ENCODE measurements around the gene TMEM116. TPM values are rescaled to one million over a fixed set of nuclear protein-coding genes. Genes with fewer than 3 reads are reported as not detected.

TMEM116 gene
- total and polyA plus RNA-seq, 10 of the 15 experiments (the other 5 are each of a cell fraction or from before 2014, with no cell fraction given): 6.0 to 25.7 (median 8.5) TPM

- TF ChIP-seq, protein P1, sequence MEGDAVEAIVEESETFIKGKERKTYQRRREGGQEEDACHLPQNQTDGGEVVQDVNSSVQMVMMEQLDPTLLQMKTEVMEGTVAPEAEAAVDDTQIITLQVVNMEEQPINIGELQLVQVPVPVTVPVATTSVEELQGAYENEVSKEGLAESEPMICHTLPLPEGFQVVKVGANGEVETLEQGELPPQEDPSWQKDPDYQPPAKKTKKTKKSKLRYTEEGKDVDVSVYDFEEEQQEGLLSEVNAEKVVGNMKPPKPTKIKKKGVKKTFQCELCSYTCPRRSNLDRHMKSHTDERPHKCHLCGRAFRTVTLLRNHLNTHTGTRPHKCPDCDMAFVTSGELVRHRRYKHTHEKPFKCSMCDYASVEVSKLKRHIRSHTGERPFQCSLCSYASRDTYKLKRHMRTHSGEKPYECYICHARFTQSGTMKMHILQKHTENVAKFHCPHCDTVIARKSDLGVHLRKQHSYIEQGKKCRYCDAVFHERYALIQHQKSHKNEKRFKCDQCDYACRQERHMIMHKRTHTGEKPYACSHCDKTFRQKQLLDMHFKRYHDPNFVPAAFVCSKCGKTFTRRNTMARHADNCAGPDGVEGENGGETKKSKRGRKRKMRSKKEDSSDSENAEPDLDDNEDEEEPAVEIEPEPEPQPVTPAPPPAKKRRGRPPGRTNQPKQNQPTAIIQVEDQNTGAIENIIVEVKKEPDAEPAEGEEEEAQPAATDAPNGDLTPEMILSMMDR (IDR thresholded peaks at IDR 0.05 in 2 of 3, conservative IDR thresholded peaks at IDR 0.05 in 1 of 3; ENCODE audit: control insufficient read depth in 2 of 3, extremely low read depth in 1 of 3, insufficient read depth in 1 of 3, low read depth in 3 of 3, low read length in 3 of 3): peak in 1 of 3 experiments; percentile 5; a peak in 1 of 6 replicates
- TF ChIP-seq USF2 (IDR thresholded peaks at IDR 0.05; ENCODE audit: borderline replicate concordance, low read depth, low read length): no peak
- TF ChIP-seq POLR2A (IDR thresholded peaks at IDR 0.05; ENCODE audit: low read depth, low read length): peak; percentile 83
- no peak for TF ChIP-seq PAX5 (IDR thresholded peaks at IDR 0.05; ENCODE audit: borderline replicate concordance, low read depth, low read length)
- TF ChIP-seq BCLAF1 (IDR thresholded peaks at IDR 0.05): no peak
- TF ChIP-seq FOXM1 (IDR thresholded peaks at IDR 0.05; ENCODE audit: low read depth, low read length): no peak
- TF ChIP-seq NBN (IDR thresholded peaks at IDR 0.05): no peak
- no peak for TF ChIP-seq MTA2 (IDR thresholded peaks at IDR 0.05; ENCODE audit: low read depth)
- TF ChIP-seq GATAD2B (conservative IDR thresholded peaks at IDR 0.05; ENCODE audit: low read depth): peak; percentile 47; the same call in 1 of the 2 replicates
- no peak for TF ChIP-seq ZNF592 (IDR thresholded peaks at IDR 0.05)
- TF ChIP-seq, protein P2, sequence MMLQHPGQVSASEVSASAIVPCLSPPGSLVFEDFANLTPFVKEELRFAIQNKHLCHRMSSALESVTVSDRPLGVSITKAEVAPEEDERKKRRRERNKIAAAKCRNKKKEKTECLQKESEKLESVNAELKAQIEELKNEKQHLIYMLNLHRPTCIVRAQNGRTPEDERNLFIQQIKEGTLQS (IDR thresholded peaks at IDR 0.05; ENCODE audit: borderline replicate concordance, extremely low read depth, low read depth, low read length): no peak
- TF ChIP-seq RFX5 (IDR thresholded peaks at IDR 0.05; ENCODE audit: low read depth, low read length): no peak
- TF ChIP-seq BCL3 (IDR thresholded peaks at IDR 0.05; ENCODE audit: borderline replicate concordance, insufficient read depth, low read depth, low read length, poor library complexity, severe bottlenecking): no peak
- TF ChIP-seq MXI1 (IDR thresholded peaks at IDR 0.05; ENCODE audit: low read depth, low read length): no peak
- TF ChIP-seq IRF3 (IDR thresholded peaks at IDR 0.05): no peak
These were observed 837 bp upstream of the TMEM116 start (continued) for GRCh38 chr12:112013601-112014402.

All from GM12878 (cell line).